ENCODE results near the gene LRP1B. TPM values are rescaled to one million over a fixed set of nuclear protein-coding genes. Genes with fewer than 3 reads are reported as not detected.

The LRP1B gene
- polyA plus RNA-seq, 2 of the 4 experiments (the other 2 are of a cell fraction), result 0.03 TPM; not detected in 1

DNA sequence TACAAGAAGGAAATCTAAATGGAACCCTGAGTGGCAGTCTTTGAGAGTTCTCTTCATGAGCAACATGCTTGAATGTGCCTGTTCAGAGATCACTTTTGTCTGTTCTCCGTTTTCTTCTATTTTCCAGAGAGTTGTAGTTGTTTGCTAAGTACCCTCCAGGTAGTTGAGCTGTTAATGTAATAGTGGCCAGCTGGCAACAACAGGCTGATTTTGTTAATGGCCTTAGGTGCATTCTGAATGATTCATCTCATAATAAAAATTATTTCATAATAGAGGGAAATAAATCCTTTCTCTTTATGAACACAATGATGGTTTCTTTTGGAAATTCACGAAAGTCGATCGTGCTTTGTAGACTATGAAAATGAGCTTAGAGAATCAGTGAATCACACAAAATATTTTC is 136.8 kb downstream of the LRP1B start:
- FAIRE-seq (no peak), ATAC-seq (no peak), DNase-seq (ENCODE audit: low read depth in 1 of 2, low spot score in 1 of 2) (no peak)
- no peak overlapping the region for H3K4me2 ChIP-seq
- WGBS (ENCODE audit: missing lambda C conversion rate), result 28% methylated on average over 4 of the region's 4 CpGs
- TF ChIP-seq CTCF (IDR thresholded peaks at IDR 0.05) (no peak), CBX2 (IDR thresholded peaks at IDR 0.05; ENCODE audit: borderline replicate concordance, low read depth) (no peak), ZC3H11A (IDR thresholded peaks at IDR 0.05) (no peak), HDAC2 (IDR thresholded peaks at IDR 0.05) (no peak), SMC3 (IDR thresholded peaks at IDR 0.05) (no peak), RNF2 (IDR thresholded peaks at IDR 0.05; ENCODE audit: borderline replicate concordance, low read depth) (no peak), NR3C1 (IDR thresholded peaks at IDR 0.05) (no peak), ZFP36 (IDR thresholded peaks at IDR 0.05; ENCODE audit: borderline replicate concordance, partially characterized antibody) (no peak), ZSCAN20 (CRISPR knock-in tag; IDR thresholded peaks at IDR 0.05) (no peak), KDM1A (IDR thresholded peaks at IDR 0.05; ENCODE audit: low read depth) (no peak), TP53 (CRISPR knock-in tag; IDR thresholded peaks at IDR 0.05) (no peak), MAFK (IDR thresholded peaks at IDR 0.05; ENCODE audit: partially characterized antibody) (no peak), HOXA7 (CRISPR knock-in tag; IDR thresholded peaks at IDR 0.05) (no peak), NPAS2 (CRISPR knock-in tag; IDR thresholded peaks at IDR 0.05; ENCODE audit: borderline replicate concordance) (no peak), RARB (CRISPR knock-in tag; IDR thresholded peaks at IDR 0.05) (no peak)
- TF ChIP-seq, protein P1, sequence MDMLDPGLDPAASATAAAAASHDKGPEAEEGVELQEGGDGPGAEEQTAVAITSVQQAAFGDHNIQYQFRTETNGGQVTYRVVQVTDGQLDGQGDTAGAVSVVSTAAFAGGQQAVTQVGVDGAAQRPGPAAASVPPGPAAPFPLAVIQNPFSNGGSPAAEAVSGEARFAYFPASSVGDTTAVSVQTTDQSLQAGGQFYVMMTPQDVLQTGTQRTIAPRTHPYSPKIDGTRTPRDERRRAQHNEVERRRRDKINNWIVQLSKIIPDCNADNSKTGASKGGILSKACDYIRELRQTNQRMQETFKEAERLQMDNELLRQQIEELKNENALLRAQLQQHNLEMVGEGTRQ (IDR thresholded peaks at IDR 0.05), result no peak
- no peak overlapping the region for H3K4me3 ChIP-seq
- H3K9me3 ChIP-seq, result no peaks in the 10 kb centered on the region
- ChIA-PET POLR2A (no interaction called here), CTCF (no interaction called here)
- H3K4me1 ChIP-seq, result no peaks in the 10 kb centered on the region
- H3K27ac ChIP-seq, result no peak overlapping the region

DNA sequence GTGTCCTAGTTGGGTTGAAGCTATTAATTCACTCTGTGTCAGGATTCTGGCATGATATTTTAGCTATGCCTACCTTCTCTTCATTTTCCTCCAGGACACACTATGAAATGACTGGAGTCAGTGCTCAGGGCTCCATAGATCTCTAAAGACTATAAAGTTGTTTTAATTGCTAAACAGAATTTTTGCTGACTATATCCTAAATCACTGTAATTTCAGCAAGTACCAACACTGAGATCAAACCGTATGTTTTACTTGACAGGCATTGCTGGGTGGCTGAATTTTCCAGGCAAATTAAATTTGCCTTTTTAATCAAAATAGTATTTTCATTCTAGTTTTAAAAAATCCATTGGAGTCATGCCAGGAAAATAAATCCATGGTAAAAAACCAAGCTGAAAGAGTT is 138.1 kb downstream of the LRP1B start:
- ATAC-seq (no peak), DNase-seq (ENCODE audit: low read depth in 1 of 2, low spot score in 1 of 2) (no peak), FAIRE-seq (no peak)
- Histone ChIP-seq H3K27ac (no peak overlapping the region), H3K9me3 (no peaks in the 10 kb centered on the region), H3K4me2 (no peak overlapping the region), H3K4me1 (no peaks in the 10 kb centered on the region), H3K4me3 (no peak overlapping the region)
- ChIA-PET CTCF (no interaction called here), POLR2A (no interaction called here)
- 74% methylated on average over 1 of the region's 1 CpG for WGBS (ENCODE audit: missing lambda C conversion rate)
- TF ChIP-seq BHLHE40 (IDR thresholded peaks at IDR 0.05; ENCODE audit: low read depth, low read length) (no peak), ZSCAN20 (CRISPR knock-in tag; IDR thresholded peaks at IDR 0.05) (no peak), CHD4 (IDR thresholded peaks at IDR 0.05; ENCODE audit: borderline replicate concordance) (no peak), TFCP2L1 (CRISPR knock-in tag; IDR thresholded peaks at IDR 0.05) (no peak), JUNB (IDR thresholded peaks at IDR 0.05) (no peak), RCOR1 (IDR thresholded peaks at IDR 0.05; ENCODE audit: low read depth, low read length) (no peak), CBX2 (IDR thresholded peaks at IDR 0.05; ENCODE audit: borderline replicate concordance, low read depth) (no peak), KDM1A (IDR thresholded peaks at IDR 0.05; ENCODE audit: low read depth) (no peak), KDM5A (IDR thresholded peaks at IDR 0.05) (no peak), RAD21 (conservative IDR thresholded peaks at IDR 0.05 in 1 of 2, IDR thresholded peaks at IDR 0.05 in 1 of 2) (no peak)
- TF ChIP-seq, protein P2, sequence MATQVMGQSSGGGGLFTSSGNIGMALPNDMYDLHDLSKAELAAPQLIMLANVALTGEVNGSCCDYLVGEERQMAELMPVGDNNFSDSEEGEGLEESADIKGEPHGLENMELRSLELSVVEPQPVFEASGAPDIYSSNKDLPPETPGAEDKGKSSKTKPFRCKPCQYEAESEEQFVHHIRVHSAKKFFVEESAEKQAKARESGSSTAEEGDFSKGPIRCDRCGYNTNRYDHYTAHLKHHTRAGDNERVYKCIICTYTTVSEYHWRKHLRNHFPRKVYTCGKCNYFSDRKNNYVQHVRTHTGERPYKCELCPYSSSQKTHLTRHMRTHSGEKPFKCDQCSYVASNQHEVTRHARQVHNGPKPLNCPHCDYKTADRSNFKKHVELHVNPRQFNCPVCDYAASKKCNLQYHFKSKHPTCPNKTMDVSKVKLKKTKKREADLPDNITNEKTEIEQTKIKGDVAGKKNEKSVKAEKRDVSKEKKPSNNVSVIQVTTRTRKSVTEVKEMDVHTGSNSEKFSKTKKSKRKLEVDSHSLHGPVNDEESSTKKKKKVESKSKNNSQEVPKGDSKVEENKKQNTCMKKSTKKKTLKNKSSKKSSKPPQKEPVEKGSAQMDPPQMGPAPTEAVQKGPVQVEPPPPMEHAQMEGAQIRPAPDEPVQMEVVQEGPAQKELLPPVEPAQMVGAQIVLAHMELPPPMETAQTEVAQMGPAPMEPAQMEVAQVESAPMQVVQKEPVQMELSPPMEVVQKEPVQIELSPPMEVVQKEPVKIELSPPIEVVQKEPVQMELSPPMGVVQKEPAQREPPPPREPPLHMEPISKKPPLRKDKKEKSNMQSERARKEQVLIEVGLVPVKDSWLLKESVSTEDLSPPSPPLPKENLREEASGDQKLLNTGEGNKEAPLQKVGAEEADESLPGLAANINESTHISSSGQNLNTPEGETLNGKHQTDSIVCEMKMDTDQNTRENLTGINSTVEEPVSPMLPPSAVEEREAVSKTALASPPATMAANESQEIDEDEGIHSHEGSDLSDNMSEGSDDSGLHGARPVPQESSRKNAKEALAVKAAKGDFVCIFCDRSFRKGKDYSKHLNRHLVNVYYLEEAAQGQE (IDR thresholded peaks at IDR 0.05), result no peak
- TF ChIP-seq, protein P3, sequence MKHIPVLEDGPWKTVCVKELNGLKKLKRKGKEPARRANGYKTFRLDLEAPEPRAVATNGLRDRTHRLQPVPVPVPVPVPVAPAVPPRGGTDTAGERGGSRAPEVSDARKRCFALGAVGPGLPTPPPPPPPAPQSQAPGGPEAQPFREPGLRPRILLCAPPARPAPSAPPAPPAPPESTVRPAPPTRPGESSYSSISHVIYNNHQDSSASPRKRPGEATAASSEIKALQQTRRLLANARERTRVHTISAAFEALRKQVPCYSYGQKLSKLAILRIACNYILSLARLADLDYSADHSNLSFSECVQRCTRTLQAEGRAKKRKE (CRISPR knock-in tag; IDR thresholded peaks at IDR 0.05; ENCODE audit: low read depth), result no peak
- TF ChIP-seq, protein P4, sequence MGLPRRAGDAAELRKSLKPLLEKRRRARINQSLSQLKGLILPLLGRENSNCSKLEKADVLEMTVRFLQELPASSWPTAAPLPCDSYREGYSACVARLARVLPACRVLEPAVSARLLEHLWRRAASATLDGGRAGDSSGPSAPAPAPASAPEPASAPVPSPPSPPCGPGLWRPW (IDR thresholded peaks at IDR 0.05), result no peak
- TF ChIP-seq, protein P5, sequence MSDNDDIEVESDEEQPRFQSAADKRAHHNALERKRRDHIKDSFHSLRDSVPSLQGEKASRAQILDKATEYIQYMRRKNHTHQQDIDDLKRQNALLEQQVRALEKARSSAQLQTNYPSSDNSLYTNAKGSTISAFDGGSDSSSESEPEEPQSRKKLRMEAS (IDR thresholded peaks at IDR 0.05), result no peak

Data from A549 (cell line).